Mucosa of descending colon (tissue), 3 donors: ENCODE data around the gene NR2F6. TPM values are rescaled to one million over a fixed set of nuclear protein-coding genes. Genes with fewer than 3 reads are reported as not detected.

Source experiments
- ATAC-seq: fragments of 200-7000 bp; cut with Tn5 transposase; one replicate; pipeline ENCODE4 v1.9.1; 2020; ENCODE audit warnings: mild to moderate bottlenecking, moderate library complexity
- DNase-seq, 3 donors: peaks; one replicate each; pipeline ENCODE4 v3.0.0-alpha.2; 2020
- H3K36me3 ChIP-seq: fragments of 200-600 bp; one replicate; pipeline ENCODE4 v1.8.0; 2021; ENCODE audit warnings: low read depth, mild to moderate bottlenecking
- H3K4me1 ChIP-seq: fragments of 200-600 bp; one replicate; pipeline ENCODE4 v1.8.0; 2021; ENCODE audit warnings: low read depth, mild to moderate bottlenecking
- H3K4me3 ChIP-seq: fragments of 200-600 bp; one replicate; pipeline ENCODE4 v1.8.0; 2021; ENCODE audit warnings: mild to moderate bottlenecking
- H3K9me3 ChIP-seq: fragments of 200-600 bp; one replicate; pipeline ENCODE4 v1.8.0; 2021; ENCODE audit warnings: mild to moderate bottlenecking
- intact Hi-C, 2 donors: fragments of 100-400 bp; cut with DNase I in 1 of 2; cut with micrococcal nuclease in 1 of 2; formaldehyde crosslinking; loops; one replicate each; pipeline versions ENCODE4 v1.11.0 to v1.11.1; 2022; cut with DNase I, micrococcal nuclease
- total RNA-seq, 3 donors: library from RNA; stranded (reverse); fragmentation: NEBNext Ultra II Directional in 2 of 3; extraction: Animal tissue kit (Norgen Biotek cat#: 25700) in 2 of 3; gene quantifications; one replicate each; pipeline versions ENCODE4 v1.2.1 to v1.2.4, GENCODE V29; 2021 to 2023
- TF ChIP-seq, protein P1 (sequence below): fragments of 200-600 bp; IDR thresholded peaks from one replicate; pipeline ENCODE4 v1.8.0; 2022; ENCODE audit warnings: antibody characterized with exemption, mild to moderate bottlenecking
- donor health status: DM: no; HTN: no; CAD: no; lungs with moderate emphysema.
- donor health status: DM: no; HTN: no; CAD: no.
- donor health status: DM: no; HTN: yes; CAD: no.

Gene NR2F6
- total RNA-seq, 3 donors from 2014 or later, result 103 to 157 (median 140) TPM

DNA sequence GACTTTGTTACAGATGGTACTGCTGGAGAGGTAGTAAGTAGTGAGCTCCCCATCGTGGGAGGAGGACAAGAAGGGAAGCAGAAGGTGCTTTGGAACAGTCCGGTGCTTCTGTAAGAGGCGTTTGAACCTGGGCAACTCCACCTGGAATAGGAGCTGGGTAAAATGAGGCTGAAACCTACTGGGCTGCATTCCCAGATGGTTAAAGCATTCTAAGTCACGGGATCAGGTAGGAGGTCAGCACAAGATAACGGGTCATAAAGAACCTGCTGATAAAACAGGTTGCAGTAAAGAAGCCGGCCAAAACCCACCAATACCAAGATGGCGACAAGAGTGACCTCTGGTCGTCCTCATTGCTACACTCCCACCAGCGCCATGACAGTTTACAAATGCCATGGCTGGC lies 41.0 kb upstream of the NR2F6 start:
- H3K4me1 ChIP-seq, result peaks cover 11% of the 10 kb centered on the region
- no peak for DNase-seq
- no peaks in the 10 kb centered on the region for H3K36me3 ChIP-seq
- TF ChIP-seq, protein P1, sequence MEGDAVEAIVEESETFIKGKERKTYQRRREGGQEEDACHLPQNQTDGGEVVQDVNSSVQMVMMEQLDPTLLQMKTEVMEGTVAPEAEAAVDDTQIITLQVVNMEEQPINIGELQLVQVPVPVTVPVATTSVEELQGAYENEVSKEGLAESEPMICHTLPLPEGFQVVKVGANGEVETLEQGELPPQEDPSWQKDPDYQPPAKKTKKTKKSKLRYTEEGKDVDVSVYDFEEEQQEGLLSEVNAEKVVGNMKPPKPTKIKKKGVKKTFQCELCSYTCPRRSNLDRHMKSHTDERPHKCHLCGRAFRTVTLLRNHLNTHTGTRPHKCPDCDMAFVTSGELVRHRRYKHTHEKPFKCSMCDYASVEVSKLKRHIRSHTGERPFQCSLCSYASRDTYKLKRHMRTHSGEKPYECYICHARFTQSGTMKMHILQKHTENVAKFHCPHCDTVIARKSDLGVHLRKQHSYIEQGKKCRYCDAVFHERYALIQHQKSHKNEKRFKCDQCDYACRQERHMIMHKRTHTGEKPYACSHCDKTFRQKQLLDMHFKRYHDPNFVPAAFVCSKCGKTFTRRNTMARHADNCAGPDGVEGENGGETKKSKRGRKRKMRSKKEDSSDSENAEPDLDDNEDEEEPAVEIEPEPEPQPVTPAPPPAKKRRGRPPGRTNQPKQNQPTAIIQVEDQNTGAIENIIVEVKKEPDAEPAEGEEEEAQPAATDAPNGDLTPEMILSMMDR, result no peak
- no peaks in the 10 kb centered on the region for H3K9me3 ChIP-seq
- H3K4me3 ChIP-seq, result no peak overlapping the region
- intact Hi-C loops, result no loop called here
- no peak for ATAC-seq

DNA sequence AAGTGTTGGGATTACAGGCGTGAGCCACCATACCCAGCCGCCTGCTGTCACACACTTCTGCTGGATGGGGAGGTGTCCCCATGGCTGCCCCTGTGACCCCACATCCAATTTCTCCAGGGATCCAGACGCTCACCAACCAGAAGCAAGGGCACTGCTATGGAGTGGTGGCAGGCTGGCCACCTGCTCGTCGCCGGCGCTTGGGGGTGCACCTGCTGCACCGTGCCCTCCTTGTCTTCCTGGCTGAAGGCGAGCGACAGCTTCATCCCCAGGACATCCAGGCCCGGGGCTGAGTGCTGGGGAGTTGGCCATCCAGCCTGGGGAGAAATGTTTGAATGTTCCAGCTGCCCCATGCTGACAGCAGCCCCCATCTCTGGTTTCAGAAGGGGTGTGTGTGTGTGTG lies 40.5 kb upstream of the NR2F6 start:
- no peak overlapping the region for H3K4me3 ChIP-seq
- DNase-seq (no peak), ATAC-seq (no peak)
- no peaks in the 10 kb centered on the region for H3K9me3 ChIP-seq
- intact Hi-C loops, result no loop called here
- H3K36me3 ChIP-seq, result no peaks in the 10 kb centered on the region
- TF ChIP-seq, protein P1, result no peak
- H3K4me1 ChIP-seq, result peaks cover 15% of the 10 kb centered on the region

DNA sequence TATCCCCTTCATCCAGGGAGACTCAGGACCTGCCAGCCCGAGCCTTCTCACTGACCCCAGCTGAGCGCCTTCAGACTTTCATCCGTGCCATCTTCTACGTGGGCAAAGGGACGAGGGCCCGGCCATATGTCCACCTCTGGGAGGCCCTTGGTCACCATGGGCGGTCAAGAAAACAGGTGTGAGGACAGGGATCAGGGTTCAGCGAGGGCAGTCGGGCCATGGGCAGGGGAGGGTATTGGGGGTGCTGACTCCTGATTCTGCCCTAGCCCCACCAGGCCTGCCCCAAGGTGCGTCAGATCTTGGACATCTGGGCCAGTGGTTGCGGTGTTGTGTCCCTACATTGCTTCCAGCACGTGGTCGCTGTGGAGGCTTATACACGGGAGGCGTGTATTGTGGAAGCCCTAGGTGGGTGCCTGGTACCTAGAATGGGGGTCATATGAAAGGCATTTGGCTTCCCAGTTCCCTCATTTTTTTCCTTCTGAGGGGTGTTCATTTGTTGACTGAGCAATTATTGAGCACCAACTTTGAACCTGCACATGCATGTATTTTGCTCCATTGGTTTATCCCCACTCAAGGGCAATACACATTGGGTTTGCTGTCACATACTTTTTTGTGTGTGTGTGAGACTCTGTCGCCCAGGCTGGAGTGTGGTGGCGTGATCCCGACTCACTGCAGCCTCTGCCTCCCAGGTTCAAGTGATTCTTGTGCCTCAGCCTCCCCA lies 39.9 kb upstream of the NR2F6 start:
- Histone ChIP-seq H3K36me3 (no peaks in the 10 kb centered on the region), H3K4me1 (peaks cover 15% of the 10 kb centered on the region), H3K9me3 (no peaks in the 10 kb centered on the region), H3K4me3 (no peak overlapping the region)
- ATAC-seq, result no peak
- no peak for DNase-seq
- intact Hi-C loops, result no loop called here
- TF ChIP-seq, protein P1, result no peak

DNA sequence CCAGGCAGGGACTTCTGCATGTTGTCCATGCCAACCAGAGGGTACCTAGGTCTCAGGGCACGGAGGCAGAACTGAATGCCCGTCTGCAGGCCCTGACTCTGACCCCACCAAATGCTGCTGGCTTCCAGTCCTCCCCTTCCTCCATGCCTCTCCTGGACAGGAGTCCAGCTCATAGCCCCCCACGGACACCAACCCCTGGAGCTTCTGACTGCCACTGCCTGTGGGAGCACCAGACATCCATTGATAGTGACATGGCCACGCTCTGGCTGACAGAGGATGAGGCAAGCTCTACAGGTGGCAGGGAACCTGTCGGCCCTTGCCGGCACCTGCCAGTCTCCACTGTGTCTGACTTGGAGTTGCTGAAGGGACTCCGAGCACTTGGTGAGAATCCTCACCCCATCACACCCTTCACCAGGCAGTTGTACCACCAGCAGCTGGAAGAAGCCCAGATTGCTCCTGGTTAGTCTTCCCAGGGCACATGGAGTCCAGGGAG lies 37.8 kb upstream of the NR2F6 start:
- Histone ChIP-seq H3K4me3 (no peak overlapping the region), H3K36me3 (no peaks in the 10 kb centered on the region), H3K4me1 (peaks cover 15% of the 10 kb centered on the region), H3K9me3 (no peaks in the 10 kb centered on the region)
- intact Hi-C loops, result loop anchor here (5.0 kb wide), 2 partner anchors 81 to 216 kb away; no protein-coding TSS in a partner anchor
- ATAC-seq (no peak), DNase-seq (no peak)
- TF ChIP-seq, protein P1, result no peak

DNA sequence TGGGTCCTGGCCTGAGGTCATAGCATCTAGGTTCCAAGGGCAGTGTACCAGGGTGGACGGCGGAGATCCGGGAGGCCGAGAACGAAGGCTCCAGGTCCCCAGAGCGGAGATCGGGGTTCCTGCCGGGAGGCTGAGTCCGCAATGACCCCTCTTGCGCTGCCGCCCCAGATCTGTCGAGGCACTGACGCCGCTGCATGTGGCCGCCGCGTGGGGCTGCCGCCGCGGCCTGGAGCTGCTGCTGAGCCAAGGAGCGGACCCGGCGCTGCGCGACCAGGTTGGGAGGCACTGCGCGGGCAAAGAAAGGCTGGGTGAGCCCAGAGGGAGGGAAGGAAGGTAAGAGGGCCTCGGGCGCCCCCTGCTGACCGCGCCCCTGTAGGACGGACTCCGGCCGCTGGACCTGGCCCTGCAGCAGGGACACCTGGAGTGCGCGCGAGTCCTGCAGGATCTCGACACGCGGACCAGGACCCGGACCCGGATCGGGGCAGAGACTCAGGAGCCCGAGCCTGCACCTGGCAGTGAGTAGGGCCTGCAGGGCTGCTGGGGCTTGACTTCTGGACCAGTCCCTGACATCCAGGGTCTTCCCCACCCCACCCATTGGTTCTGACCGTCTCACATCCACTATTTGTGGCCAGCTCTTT lies 36.9 kb upstream of the NR2F6 start:
- Histone ChIP-seq H3K4me1 (peaks cover 15% of the 10 kb centered on the region), H3K9me3 (no peaks in the 10 kb centered on the region), H3K4me3 (no peak overlapping the region), H3K36me3 (no peaks in the 10 kb centered on the region)
- ATAC-seq (peak; percentile 99), DNase-seq (peak; percentile 87 to 94 (median 90))
- intact Hi-C loops, result loop anchor here (5.0 kb wide), 2 partner anchors 80 to 215 kb away; no protein-coding TSS in a partner anchor
- TF ChIP-seq, protein P1, result peak; percentile 91
